GM12875 (cell line): Measurements from ENCODE around the gene HOXD10.

ENCODE experiments used
- H3K4me3 ChIP-seq: one replicate; pipeline ENCODE4 v1.5.1; 2011; ENCODE audit warnings: low read depth, low read length, control low read depth
- CTCF ChIP-seq: IDR thresholded peaks from 2 replicates; pipeline ENCODE4 v1.5.1; 2011; ENCODE audit warnings: low read depth, mild to moderate bottlenecking, control low read depth, inconsistent platforms, low read length, moderate library complexity, borderline replicate concordance; ENCODE audit not compliant: insufficient read depth

The HOXD10 gene

GRCh38 chr2:176118601-176119339 is 2.2 kb downstream of the HOXD10 start:
- peak; percentile 64; the same call in 1 of the 2 replicates for TF ChIP-seq CTCF

GRCh38 chr2:176120364-176121189 is 4.0 kb downstream of the HOXD10 start:
- no peak overlapping the region for H3K4me3 ChIP-seq
- TF ChIP-seq CTCF, result no peak

More at GRCh38 chr2:176118601-176119339, 2.2 kb downstream of the HOXD10 start:
- no peak overlapping the region for H3K4me3 ChIP-seq

- H3K4me3 ChIP-seq, result no peak overlapping the region
- TF ChIP-seq CTCF, result no peak
Observed at GRCh38 chr2:176121190-176122051, 4.8 kb downstream of the HOXD10 start.

GRCh38 chr2:176122052-176122682 is 5.6 kb downstream of the HOXD10 start:
- H3K4me3 ChIP-seq, result no peak overlapping the region
- no peak for TF ChIP-seq CTCF

GRCh38 chr2:176122683-176123410 is 6.3 kb downstream of the HOXD10 start, which contains the start of gene HOXD9:
Gene HOXD9 (plus strand): TSS chr2:176122719. CDS start chr2:176122769, 50 bp downstream.
- no peak within 1 kb of the TSS for H3K4me3 ChIP-seq
- no peak for TF ChIP-seq CTCF
